ENCODE measurements around the gene MYO1A. TPM values are rescaled to one million over a fixed set of nuclear protein-coding genes. Genes with fewer than 3 reads are reported as not detected.

Gene MYO1A
- polyA plus RNA-seq, 1 of the 3 experiments (the other 2 are of a cell fraction), result not detected

GRCh38 chr12:56980941-56981530 is 68.9 kb downstream of the MYO1A start:
- H3F3A ChIP-seq (replicated peaks; ENCODE audit: insufficient read depth), result no peaks in the 10 kb centered on the region
- H3K4me2 ChIP-seq, result no peak overlapping the region
- no peaks in the 10 kb centered on the region for H3K79me2 ChIP-seq (ENCODE audit: insufficient read depth)
- TF ChIP-seq RAD21 (IDR thresholded peaks at IDR 0.05; ENCODE audit: low read length), result no peak
- no peaks in the 10 kb centered on the region for H3K9me2 ChIP-seq
- 57% methylated on average over 1 of the region's 4 CpGs for WGBS (ENCODE audit: low lambda C conversion rate)
- no peak for DNase-seq
- no peaks in the 10 kb centered on the region; a peak in 1 of 4 replicates for H3K4me1 ChIP-seq (ENCODE audit: control insufficient read depth in 1 of 2, insufficient read depth in 2 of 2, low read depth in 1 of 2, low read length in 1 of 2)
- CTCF ChIA-PET, result interaction anchor here (0.9 kb wide), 1 partner anchor 82 kb away, joined by 3 read pairs; no protein-coding TSS in a partner anchor
- H3K9ac ChIP-seq, result no peak overlapping the region
- H3K27me3 ChIP-seq (ENCODE audit: insufficient read depth), result no peaks in the 10 kb centered on the region
- no peak overlapping the region for H2AFZ ChIP-seq (ENCODE audit: low read depth)
- no peak overlapping the region for H3K27ac ChIP-seq (ENCODE audit: low read depth in 2 of 2, low read length in 1 of 2)
- H3K4me3 ChIP-seq (ENCODE audit: low read depth in 2 of 2, low read length in 1 of 2), result no peak overlapping the region
- no peaks in the 10 kb centered on the region for H3K9me3 ChIP-seq
- POLR2A ChIA-PET, result no interaction called here
- H3K36me3 ChIP-seq (replicated peaks in 1 of 2; ENCODE audit: control insufficient read depth in 1 of 2, insufficient read depth in 2 of 2, low read length in 1 of 2), result no peaks in the 10 kb centered on the region
- no peaks in the 10 kb centered on the region for H4K20me1 ChIP-seq (ENCODE audit: insufficient read depth)

- ChIA-PET CTCF (no interaction called here), POLR2A (no interaction called here)
- no peaks in the 10 kb centered on the region for H4K20me1 ChIP-seq (ENCODE audit: insufficient read depth)
- TF ChIP-seq, protein P1, sequence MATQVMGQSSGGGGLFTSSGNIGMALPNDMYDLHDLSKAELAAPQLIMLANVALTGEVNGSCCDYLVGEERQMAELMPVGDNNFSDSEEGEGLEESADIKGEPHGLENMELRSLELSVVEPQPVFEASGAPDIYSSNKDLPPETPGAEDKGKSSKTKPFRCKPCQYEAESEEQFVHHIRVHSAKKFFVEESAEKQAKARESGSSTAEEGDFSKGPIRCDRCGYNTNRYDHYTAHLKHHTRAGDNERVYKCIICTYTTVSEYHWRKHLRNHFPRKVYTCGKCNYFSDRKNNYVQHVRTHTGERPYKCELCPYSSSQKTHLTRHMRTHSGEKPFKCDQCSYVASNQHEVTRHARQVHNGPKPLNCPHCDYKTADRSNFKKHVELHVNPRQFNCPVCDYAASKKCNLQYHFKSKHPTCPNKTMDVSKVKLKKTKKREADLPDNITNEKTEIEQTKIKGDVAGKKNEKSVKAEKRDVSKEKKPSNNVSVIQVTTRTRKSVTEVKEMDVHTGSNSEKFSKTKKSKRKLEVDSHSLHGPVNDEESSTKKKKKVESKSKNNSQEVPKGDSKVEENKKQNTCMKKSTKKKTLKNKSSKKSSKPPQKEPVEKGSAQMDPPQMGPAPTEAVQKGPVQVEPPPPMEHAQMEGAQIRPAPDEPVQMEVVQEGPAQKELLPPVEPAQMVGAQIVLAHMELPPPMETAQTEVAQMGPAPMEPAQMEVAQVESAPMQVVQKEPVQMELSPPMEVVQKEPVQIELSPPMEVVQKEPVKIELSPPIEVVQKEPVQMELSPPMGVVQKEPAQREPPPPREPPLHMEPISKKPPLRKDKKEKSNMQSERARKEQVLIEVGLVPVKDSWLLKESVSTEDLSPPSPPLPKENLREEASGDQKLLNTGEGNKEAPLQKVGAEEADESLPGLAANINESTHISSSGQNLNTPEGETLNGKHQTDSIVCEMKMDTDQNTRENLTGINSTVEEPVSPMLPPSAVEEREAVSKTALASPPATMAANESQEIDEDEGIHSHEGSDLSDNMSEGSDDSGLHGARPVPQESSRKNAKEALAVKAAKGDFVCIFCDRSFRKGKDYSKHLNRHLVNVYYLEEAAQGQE (IDR thresholded peaks at IDR 0.05; ENCODE audit: low read depth, low read length), result no peak
- no peak for TF ChIP-seq CHD2 (IDR thresholded peaks at IDR 0.05; ENCODE audit: low read length, partially characterized antibody)
- no peak for TF ChIP-seq NFIC (IDR thresholded peaks at IDR 0.05; ENCODE audit: borderline replicate concordance)
- TF ChIP-seq MAX (IDR thresholded peaks at IDR 0.05; ENCODE audit: low read depth), result no peak
- no peak for TF ChIP-seq SMC3 (IDR thresholded peaks at IDR 0.05; ENCODE audit: low read depth, low read length)
- TF ChIP-seq EP300 (IDR thresholded peaks at IDR 0.05; ENCODE audit: borderline replicate concordance in 1 of 2, low read depth in 1 of 2, low read length in 1 of 2), result no peak
- no peak for TF ChIP-seq JUND (IDR thresholded peaks at IDR 0.05)
- TF ChIP-seq FOXJ3 (CRISPR knock-in tag; IDR thresholded peaks at IDR 0.05), result no peak
- no peak for TF ChIP-seq IRF3 (IDR thresholded peaks at IDR 0.05; ENCODE audit: low read depth, low read length)
- TF ChIP-seq ELF1 (IDR thresholded peaks at IDR 0.05), result no peak
- no peak for TF ChIP-seq EZH2phosphoT487 (IDR thresholded peaks at IDR 0.05; ENCODE audit: borderline replicate concordance, low read depth)
- no peak for TF ChIP-seq USF2 (IDR thresholded peaks at IDR 0.05; ENCODE audit: borderline replicate concordance, low read depth, low read length)
- no peak for TF ChIP-seq MXI1 (IDR thresholded peaks at IDR 0.05; ENCODE audit: low read depth, low read length)
- no peak for TF ChIP-seq RXRA (IDR thresholded peaks at IDR 0.05; ENCODE audit: borderline replicate concordance, low read depth)
- no peaks in the 10 kb centered on the region for H3K36me3 ChIP-seq (replicated peaks in 1 of 2; ENCODE audit: control insufficient read depth in 1 of 2, insufficient read depth in 2 of 2, low read length in 1 of 2)
- no peaks in the 10 kb centered on the region for H3K27me3 ChIP-seq (ENCODE audit: insufficient read depth)
- H2AFZ ChIP-seq (ENCODE audit: low read depth), result no peak overlapping the region
- H3K4me1 ChIP-seq (ENCODE audit: control insufficient read depth in 1 of 2, insufficient read depth in 2 of 2, low read depth in 1 of 2, low read length in 1 of 2), result no peaks in the 10 kb centered on the region
- H3K4me3 ChIP-seq (ENCODE audit: low read depth in 2 of 2, low read length in 1 of 2), result no peak overlapping the region
- no peak overlapping the region for H3K27ac ChIP-seq (ENCODE audit: low read depth in 2 of 2, low read length in 1 of 2)
- no peak overlapping the region for H3K9ac ChIP-seq
- no peak overlapping the region for H3K4me2 ChIP-seq
- no peaks in the 10 kb centered on the region for H3F3A ChIP-seq (replicated peaks; ENCODE audit: insufficient read depth)
- DNase-seq, result no peak
- H3K79me2 ChIP-seq (ENCODE audit: insufficient read depth), result no peaks in the 10 kb centered on the region
- no peaks in the 10 kb centered on the region for H3K9me2 ChIP-seq
- H3K9me3 ChIP-seq, result no peaks in the 10 kb centered on the region
- 75% methylated on average over 6 of the region's 6 CpGs for whole genome bisulfite sequencing (ENCODE audit: low lambda C conversion rate)
Measured at GRCh38 chr12:56980268-56980667, 69.7 kb downstream of the MYO1A start.

All from SK-N-SH (cell line).